ENCODE data around the gene ORM2. TPM values are rescaled to one million over a fixed set of nuclear protein-coding genes. Genes with fewer than 3 reads are reported as not detected.
"Not testable (repeated sequence)": the region's sequence is repeated elsewhere in the genome, so short reads cannot be mapped to it uniquely, and the experiment has no call there.

ORM2 gene
- total RNA-seq, 1 donor from 2014 or later: not detected

- no peak for DNase-seq
Observed at GRCh38 chr9:114314881-114315722, 14.6 kb upstream of the ORM2 start.

- DNase-seq: no peak
Observed at GRCh38 chr9:114315723-114316363, 13.8 kb upstream of the ORM2 start.

- no peak for DNase-seq
Observed at GRCh38 chr9:114316605-114317230, 13.0 kb upstream of the ORM2 start.

GRCh38 chr9:114317665-114318357 is 11.9 kb upstream of the ORM2 start:
- DNase-seq: no peak

- DNase-seq: no peak
Observed at GRCh38 chr9:114318416-114318815, 11.3 kb upstream of the ORM2 start.

- no peak for DNase-seq
Observed at GRCh38 chr9:114319147-114319546, 10.5 kb upstream of the ORM2 start.

- DNase-seq: not testable (repeated sequence)
Observed at GRCh38 chr9:114320710-114321109, 9.0 kb upstream of the ORM2 start.

GRCh38 chr9:114321759-114322158 is 7.9 kb upstream of the ORM2 start:
- DNase-seq: no peak

- not testable (repeated sequence) for DNase-seq
Observed at GRCh38 chr9:114322160-114322818, 7.4 kb upstream of the ORM2 start.

GRCh38 chr9:114322831-114323531 is 6.7 kb upstream of the ORM2 start, which contains the start of gene ORM1:
Gene ORM1, plus strand, starts transcription at chr9:114323098. Its CDS starts 36 bp downstream, at chr9:114323134.
- DNase-seq: not testable (repeated sequence)

- not testable (repeated sequence) for DNase-seq
Observed at GRCh38 chr9:114323849-114324248, 5.8 kb upstream of the ORM2 start.

- DNase-seq: no peak
Observed at GRCh38 chr9:114324492-114324891, 5.2 kb upstream of the ORM2 start.

- DNase-seq: not testable (repeated sequence)
Observed at GRCh38 chr9:114324965-114325364, 4.7 kb upstream of the ORM2 start.

GRCh38 chr9:114325684-114326254 is 3.9 kb upstream of the ORM2 start:
- not testable (repeated sequence) for DNase-seq

- DNase-seq: no peak
Observed at GRCh38 chr9:114327749-114328148, 1.9 kb upstream of the ORM2 start.

- not testable (repeated sequence) for DNase-seq
Observed at GRCh38 chr9:114328357-114328820, 1.3 kb upstream of the ORM2 start.

- DNase-seq: not testable (repeated sequence)
Observed at GRCh38 chr9:114328937-114329624, 588 bp upstream of the ORM2 start.

GRCh38 chr9:114330636-114331035 is 967 bp downstream of the ORM2 start:
- DNase-seq: no peak

GRCh38 chr9:114331229-114332195 is 1.8 kb downstream of the ORM2 start:
- DNase-seq: not testable (repeated sequence)
